HepG2 (cell line): ENCODE results near the gene RHEBL1. TPM values are rescaled to one million over a fixed set of nuclear protein-coding genes. Genes with fewer than 3 reads are reported as not detected.

Experiments used
- ATF7-NPFF ChIP-seq: sonication (generic); formaldehyde crosslinking; IDR thresholded peaks from 2 replicates; pipeline ENCODE4 v1.8.1; 2023; ENCODE audit warnings: mild to moderate bottlenecking, low read depth, missing genetic modification reagents, moderate library complexity
- HMGA1 ChIP-seq: sonication (generic); formaldehyde crosslinking; conservative IDR thresholded peaks from 2 replicates; pipeline ENCODE4 v1.4.0; 2020; ENCODE audit warnings: missing genetic modification reagents
- HOXA7 ChIP-seq: sonication (generic); formaldehyde crosslinking; IDR thresholded peaks from 2 replicates; pipeline ENCODE4 v1.8.1; 2022; ENCODE audit warnings: mild to moderate bottlenecking, missing genetic modification reagents, moderate library complexity
- HOXD1 ChIP-seq: sonication (generic); formaldehyde crosslinking; IDR thresholded peaks from 2 replicates; pipeline ENCODE4 v1.5.0; 2020; ENCODE audit warnings: missing genetic modification reagents
- MIER3 ChIP-seq: IDR thresholded peaks from 2 replicates; pipeline ENCODE4 v1.6.1; 2016; ENCODE audit warnings: missing compliant biosample characterization, borderline replicate concordance
- POLR2A ChIP-seq, 2 experiments: IDR thresholded peaks; 2 replicates each; pipeline ENCODE4 v1.6.1; 2011; ENCODE audit warnings: low read depth in 2 of 2, low read length in 2 of 2, mild to moderate bottlenecking in 1 of 2, moderate library complexity in 1 of 2; ENCODE audit not compliant: insufficient read depth in 1 of 2
- SRSF9 ChIP-seq: fragments of 200-400 bp; formaldehyde crosslinking; IDR thresholded peaks from 2 replicates; pipeline ENCODE4 v1.6.1; 2018; ENCODE audit warnings: borderline replicate concordance, mild to moderate bottlenecking, low read depth, low read length; ENCODE audit not compliant: insufficient read depth, poor library complexity, severe bottlenecking
- ZBTB3 ChIP-seq: sonication (generic); formaldehyde crosslinking; IDR thresholded peaks from 2 replicates; pipeline ENCODE4 v1.4.0; 2020; ENCODE audit warnings: low read depth, mild to moderate bottlenecking, moderate library complexity, missing genetic modification reagents, borderline replicate concordance
- polyA plus RNA-seq, 8 experiments: library from polyadenylated mRNA; depleted of rRNA in 3 of 8; stranded (reverse) in 7 of 8; unstranded in 1 of 8; fragments of >200 nt; fragmentation: Illumina TruSeq in 4 of 8; extraction: Trizol in 4 of 8; gene quantifications; 2 replicates each; pipeline versions ENCODE4 v1.2.1 to v1.2.3, GENCODE V29; 2011 to 2016; ENCODE audit warnings: low read depth in 4 of 8, missing spikeins in 1 of 8, mixed read lengths in 1 of 8; ENCODE audit not compliant: insufficient read depth in 1 of 8
- total RNA-seq, 5 experiments: library from RNA; depleted of rRNA; stranded (reverse); fragments of >200 nt; fragmentation: Illumina TruSeq; extraction: Trizol; gene quantifications; 2 replicates each; pipeline ENCODE4 v1.2.3, GENCODE V29; 2016; ENCODE audit warnings: low read depth in 1 of 5
- TF ChIP-seq, protein P1 (sequence below): sonication (generic); formaldehyde crosslinking; IDR thresholded peaks from 2 replicates; pipeline ENCODE4 v1.4.0; 2020; ENCODE audit warnings: missing genetic modification reagents, borderline replicate concordance
- TF ChIP-seq, protein P2 (sequence below): sonication (generic); formaldehyde crosslinking; IDR thresholded peaks from 2 replicates; pipeline ENCODE4 v1.4.0; 2020; ENCODE audit warnings: missing genetic modification reagents
- TF ChIP-seq, protein P3 (sequence below): sonication (generic); formaldehyde crosslinking; IDR thresholded peaks from 2 replicates; pipeline ENCODE4 v1.5.0; 2020; ENCODE audit warnings: missing genetic modification reagents
- TF ChIP-seq, protein P4 (sequence below), 2 experiments: sonication (generic) in 1 of 2; formaldehyde crosslinking in 1 of 2; IDR thresholded peaks; 2 replicates each; pipeline versions ENCODE4 v1.5.1 to v1.6.1; 2011 to 2020; ENCODE audit warnings: borderline replicate concordance in 1 of 2, low read depth in 1 of 2, low read length in 1 of 2, mild to moderate bottlenecking in 1 of 2, missing genetic modification reagents in 1 of 2, moderate library complexity in 1 of 2
- TF ChIP-seq, protein P5 (sequence below): IDR thresholded peaks from 2 replicates; pipeline ENCODE4 v1.6.1; 2016; ENCODE audit warnings: mild to moderate bottlenecking, missing biosample characterization, missing genetic modification reagents
- TF ChIP-seq, protein P6 (sequence below): IDR thresholded peaks from 2 replicates; pipeline ENCODE4 v1.6.1; 2016; ENCODE audit warnings: low read depth

The RHEBL1 gene
- total and polyA plus RNA-seq, 2 of the 13 experiments (the other 11 are each of a cell fraction or from before 2014, with no cell fraction given): 1.4 to 2.5 TPM

DNA sequence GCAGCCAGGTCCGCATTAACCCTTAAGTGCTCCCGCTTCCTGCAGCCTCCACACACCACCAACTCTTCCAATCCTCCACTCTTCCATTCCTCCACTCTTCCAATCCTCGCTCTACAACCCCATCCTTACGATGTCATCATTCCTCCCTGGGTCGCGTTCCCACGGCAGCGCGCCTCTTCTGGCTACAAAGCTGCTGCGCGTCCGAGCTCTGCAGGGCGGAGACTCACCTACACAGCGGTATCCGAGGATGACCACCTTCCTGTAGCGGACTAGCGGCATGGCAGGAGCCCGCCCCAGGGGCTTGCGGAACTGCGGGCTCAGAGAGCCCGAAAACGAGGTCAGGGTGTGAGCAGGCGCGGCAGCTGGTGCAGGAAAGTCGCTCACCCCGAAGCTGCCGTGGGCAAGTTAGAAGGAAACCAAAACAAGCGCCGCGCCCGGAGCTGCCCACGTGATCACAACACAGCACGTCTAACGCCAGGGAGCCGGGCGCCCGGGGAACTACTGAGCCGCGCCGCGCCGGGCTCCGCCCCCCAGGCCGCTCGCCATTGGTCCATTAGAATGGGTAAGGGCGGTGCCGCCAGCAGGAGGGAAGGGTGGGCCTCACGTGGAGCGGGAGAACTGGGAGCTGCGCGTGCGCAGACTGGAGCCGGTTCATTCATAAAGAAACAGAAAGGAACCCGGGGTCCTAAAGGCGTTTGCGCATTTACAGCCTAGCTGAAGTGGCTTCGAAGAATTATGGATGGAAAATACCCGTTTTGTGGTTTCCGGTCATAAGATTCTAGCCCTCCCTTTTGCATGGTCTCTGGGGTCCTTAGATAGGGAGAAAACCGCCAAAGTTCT, at the start of gene RHEBL1 (continued):
- TF ChIP-seq, protein P1, sequence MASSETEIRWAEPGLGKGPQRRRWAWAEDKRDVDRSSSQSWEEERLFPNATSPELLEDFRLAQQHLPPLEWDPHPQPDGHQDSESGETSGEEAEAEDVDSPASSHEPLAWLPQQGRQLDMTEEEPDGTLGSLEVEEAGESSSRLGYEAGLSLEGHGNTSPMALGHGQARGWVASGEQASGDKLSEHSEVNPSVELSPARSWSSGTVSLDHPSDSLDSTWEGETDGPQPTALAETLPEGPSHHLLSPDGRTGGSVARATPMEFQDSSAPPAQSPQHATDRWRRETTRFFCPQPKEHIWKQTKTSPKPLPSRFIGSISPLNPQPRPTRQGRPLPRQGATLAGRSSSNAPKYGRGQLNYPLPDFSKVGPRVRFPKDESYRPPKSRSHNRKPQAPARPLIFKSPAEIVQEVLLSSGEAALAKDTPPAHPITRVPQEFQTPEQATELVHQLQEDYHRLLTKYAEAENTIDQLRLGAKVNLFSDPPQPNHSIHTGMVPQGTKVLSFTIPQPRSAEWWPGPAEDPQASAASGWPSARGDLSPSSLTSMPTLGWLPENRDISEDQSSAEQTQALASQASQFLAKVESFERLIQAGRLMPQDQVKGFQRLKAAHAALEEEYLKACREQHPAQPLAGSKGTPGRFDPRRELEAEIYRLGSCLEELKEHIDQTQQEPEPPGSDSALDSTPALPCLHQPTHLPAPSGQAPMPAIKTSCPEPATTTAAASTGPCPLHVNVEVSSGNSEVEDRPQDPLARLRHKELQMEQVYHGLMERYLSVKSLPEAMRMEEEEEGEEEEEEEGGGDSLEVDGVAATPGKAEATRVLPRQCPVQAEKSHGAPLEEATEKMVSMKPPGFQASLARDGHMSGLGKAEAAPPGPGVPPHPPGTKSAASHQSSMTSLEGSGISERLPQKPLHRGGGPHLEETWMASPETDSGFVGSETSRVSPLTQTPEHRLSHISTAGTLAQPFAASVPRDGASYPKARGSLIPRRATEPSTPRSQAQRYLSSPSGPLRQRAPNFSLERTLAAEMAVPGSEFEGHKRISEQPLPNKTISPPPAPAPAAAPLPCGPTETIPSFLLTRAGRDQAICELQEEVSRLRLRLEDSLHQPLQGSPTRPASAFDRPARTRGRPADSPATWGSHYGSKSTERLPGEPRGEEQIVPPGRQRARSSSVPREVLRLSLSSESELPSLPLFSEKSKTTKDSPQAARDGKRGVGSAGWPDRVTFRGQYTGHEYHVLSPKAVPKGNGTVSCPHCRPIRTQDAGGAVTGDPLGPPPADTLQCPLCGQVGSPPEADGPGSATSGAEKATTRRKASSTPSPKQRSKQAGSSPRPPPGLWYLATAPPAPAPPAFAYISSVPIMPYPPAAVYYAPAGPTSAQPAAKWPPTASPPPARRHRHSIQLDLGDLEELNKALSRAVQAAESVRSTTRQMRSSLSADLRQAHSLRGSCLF: no peak
- TF ChIP-seq, protein P2, sequence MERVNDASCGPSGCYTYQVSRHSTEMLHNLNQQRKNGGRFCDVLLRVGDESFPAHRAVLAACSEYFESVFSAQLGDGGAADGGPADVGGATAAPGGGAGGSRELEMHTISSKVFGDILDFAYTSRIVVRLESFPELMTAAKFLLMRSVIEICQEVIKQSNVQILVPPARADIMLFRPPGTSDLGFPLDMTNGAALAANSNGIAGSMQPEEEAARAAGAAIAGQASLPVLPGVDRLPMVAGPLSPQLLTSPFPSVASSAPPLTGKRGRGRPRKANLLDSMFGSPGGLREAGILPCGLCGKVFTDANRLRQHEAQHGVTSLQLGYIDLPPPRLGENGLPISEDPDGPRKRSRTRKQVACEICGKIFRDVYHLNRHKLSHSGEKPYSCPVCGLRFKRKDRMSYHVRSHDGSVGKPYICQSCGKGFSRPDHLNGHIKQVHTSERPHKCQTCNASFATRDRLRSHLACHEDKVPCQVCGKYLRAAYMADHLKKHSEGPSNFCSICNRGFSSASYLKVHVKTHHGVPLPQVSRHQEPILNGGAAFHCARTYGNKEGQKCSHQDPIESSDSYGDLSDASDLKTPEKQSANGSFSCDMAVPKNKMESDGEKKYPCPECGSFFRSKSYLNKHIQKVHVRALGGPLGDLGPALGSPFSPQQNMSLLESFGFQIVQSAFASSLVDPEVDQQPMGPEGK (CRISPR knock-in tag): no peak; the same call in 1 of the 2 replicates
- TF ChIP-seq, protein P3, sequence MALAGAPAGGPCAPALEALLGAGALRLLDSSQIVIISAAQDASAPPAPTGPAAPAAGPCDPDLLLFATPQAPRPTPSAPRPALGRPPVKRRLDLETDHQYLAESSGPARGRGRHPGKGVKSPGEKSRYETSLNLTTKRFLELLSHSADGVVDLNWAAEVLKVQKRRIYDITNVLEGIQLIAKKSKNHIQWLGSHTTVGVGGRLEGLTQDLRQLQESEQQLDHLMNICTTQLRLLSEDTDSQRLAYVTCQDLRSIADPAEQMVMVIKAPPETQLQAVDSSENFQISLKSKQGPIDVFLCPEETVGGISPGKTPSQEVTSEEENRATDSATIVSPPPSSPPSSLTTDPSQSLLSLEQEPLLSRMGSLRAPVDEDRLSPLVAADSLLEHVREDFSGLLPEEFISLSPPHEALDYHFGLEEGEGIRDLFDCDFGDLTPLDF (CRISPR knock-in tag): no peak; the same call in 1 of the 2 replicates
- TF ChIP-seq HOXD1 (CRISPR knock-in tag): 0 out of 2 replicates have a peak, but pooled peaks have one; percentile 29
- no peak for TF ChIP-seq HMGA1 (CRISPR knock-in tag)
- no peak for TF ChIP-seq SRSF9
- TF ChIP-seq, protein P4, sequence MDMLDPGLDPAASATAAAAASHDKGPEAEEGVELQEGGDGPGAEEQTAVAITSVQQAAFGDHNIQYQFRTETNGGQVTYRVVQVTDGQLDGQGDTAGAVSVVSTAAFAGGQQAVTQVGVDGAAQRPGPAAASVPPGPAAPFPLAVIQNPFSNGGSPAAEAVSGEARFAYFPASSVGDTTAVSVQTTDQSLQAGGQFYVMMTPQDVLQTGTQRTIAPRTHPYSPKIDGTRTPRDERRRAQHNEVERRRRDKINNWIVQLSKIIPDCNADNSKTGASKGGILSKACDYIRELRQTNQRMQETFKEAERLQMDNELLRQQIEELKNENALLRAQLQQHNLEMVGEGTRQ (IDR thresholded peaks at IDR 0.05; ENCODE audit: low read depth, low read length): peak; percentile 88
- TF ChIP-seq, protein P4 (CRISPR knock-in tag; IDR thresholded peaks at IDR 0.05; ENCODE audit: borderline replicate concordance): peak; percentile 98; the same call in 1 of the 2 replicates
- TF ChIP-seq ATF7-NPFF (CRISPR knock-in tag): peak; percentile 89
- TF ChIP-seq HOXA7: no peak
- TF ChIP-seq, protein P5, sequence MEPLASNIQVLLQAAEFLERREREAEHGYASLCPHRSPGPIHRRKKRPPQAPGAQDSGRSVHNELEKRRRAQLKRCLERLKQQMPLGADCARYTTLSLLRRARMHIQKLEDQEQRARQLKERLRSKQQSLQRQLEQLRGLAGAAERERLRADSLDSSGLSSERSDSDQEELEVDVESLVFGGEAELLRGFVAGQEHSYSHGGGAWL (CRISPR knock-in tag): peak; percentile 37; the same call in 1 of the 2 replicates
- TF ChIP-seq, protein P6, sequence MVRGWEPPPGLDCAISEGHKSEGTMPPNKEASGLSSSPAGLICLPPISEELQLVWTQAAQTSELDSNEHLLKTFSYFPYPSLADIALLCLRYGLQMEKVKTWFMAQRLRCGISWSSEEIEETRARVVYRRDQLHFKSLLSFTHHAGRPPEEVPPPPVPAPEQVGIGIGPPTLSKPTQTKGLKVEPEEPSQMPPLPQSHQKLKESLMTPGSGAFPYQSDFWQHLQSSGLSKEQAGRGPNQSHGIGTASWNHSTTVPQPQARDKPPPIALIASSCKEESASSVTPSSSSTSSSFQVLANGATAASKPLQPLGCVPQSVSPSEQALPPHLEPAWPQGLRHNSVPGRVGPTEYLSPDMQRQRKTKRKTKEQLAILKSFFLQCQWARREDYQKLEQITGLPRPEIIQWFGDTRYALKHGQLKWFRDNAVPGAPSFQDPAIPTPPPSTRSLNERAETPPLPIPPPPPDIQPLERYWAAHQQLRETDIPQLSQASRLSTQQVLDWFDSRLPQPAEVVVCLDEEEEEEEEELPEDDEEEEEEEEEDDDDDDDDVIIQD: no peak; the same call in 1 of the 2 replicates
- peak in 1 of 2 experiments; percentile 50; a peak in 2 of 4 replicates for TF ChIP-seq POLR2A (IDR thresholded peaks at IDR 0.05; ENCODE audit: insufficient read depth in 1 of 2, low read depth in 2 of 2, low read length in 2 of 2)
- TF ChIP-seq ZBTB3 (CRISPR knock-in tag): no peak
- TF ChIP-seq MIER3 (CRISPR knock-in tag): no peak
